Muscle of leg (tissue), 11 donors: ENCODE results near the gene OR9G4. TPM values are rescaled to one million over a fixed set of nuclear protein-coding genes. Genes with fewer than 3 reads are reported as not detected.

ENCODE experiments used
- DNase-seq: peaks from one replicate; pipeline ENCODE4 v3.0.0; 2013
- H3K27ac ChIP-seq: one replicate; pipeline ENCODE4 v1.5.1; 2013; ENCODE audit warnings: mild to moderate bottlenecking, low read length, control low read depth
- H3K27me3 ChIP-seq: one replicate; pipeline ENCODE4 v1.6.1; 2013; ENCODE audit warnings: low read length; ENCODE audit not compliant: control insufficient read depth, insufficient read depth
- H3K36me3 ChIP-seq: one replicate; pipeline ENCODE4 v1.6.1; 2013; ENCODE audit warnings: low read length; ENCODE audit not compliant: control insufficient read depth, insufficient read depth
- H3K4me1 ChIP-seq: one replicate; pipeline ENCODE4 v1.6.1; 2013; ENCODE audit warnings: low read length; ENCODE audit not compliant: control insufficient read depth, insufficient read depth
- H3K4me3 ChIP-seq: one replicate; pipeline ENCODE4 v1.5.1; 2013; ENCODE audit warnings: low read length, control low read depth
- H3K9me3 ChIP-seq: replicated peaks from 2 replicates; pipeline ENCODE4 v1.6.1; 2013; ENCODE audit warnings: low read depth, low read length; ENCODE audit not compliant: control insufficient read depth
- WGBS: methylation state at CpG from one replicate; pipeline ENCODE4 v1.1.5; 2013; ENCODE audit warnings: missing lambda C conversion rate; ENCODE audit not compliant: insufficient coverage; 5-methylcytosine and 5-hydroxymethylcytosine counted together
- polyA plus RNA-seq, 8 donors: library from polyadenylated mRNA; unstranded; fragments of 120-200 nt; gene quantifications; one replicate each; pipeline versions ENCODE4 v1.2.1 to v1.2.3, GENCODE V29; 2013; ENCODE audit warnings: inconsistent platforms in 1 of 8, low replicate concordance in 1 of 8; ENCODE audit not compliant: insufficient read length in 8 of 8, insufficient read depth in 1 of 8
- total RNA-seq: library from RNA; stranded (reverse); fragments of 120-200 nt; gene quantifications from one replicate; pipeline ENCODE4 v1.2.4, GENCODE V29; 2013

OR9G4 gene
- total and polyA plus RNA-seq, 9 donors, result not detected

DNA sequence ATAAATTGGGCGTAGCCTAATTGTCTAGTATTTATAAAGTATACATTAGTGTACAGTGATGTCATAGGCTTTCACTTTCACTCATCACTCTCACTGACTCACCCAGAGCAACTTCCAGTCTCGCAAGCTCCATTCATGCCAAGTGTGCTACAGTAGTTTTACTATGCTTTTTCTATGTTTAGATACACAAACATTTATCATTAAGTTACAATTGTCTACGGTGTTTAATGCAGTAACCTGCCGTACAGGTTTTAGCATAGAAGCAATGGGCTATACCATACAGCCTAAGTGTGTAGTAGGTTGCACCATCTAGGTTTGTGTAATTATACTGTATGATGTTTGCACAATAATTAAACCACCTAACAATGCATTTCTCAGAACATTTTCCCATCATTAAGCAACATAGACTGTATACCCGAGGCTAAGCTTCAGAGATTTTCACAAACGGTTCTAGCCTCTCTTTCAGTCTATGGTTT is 32.1 kb downstream of the OR9G4 start:
- Histone ChIP-seq H3K27ac (no peak overlapping the region), H3K27me3 (no peaks in the 10 kb centered on the region), H3K36me3 (no peaks in the 10 kb centered on the region), H3K9me3 (peaks cover 8% of the 10 kb centered on the region), H3K4me3 (no peak overlapping the region), H3K4me1 (no peaks in the 10 kb centered on the region)
- DNase-seq, result no peak
- WGBS, result no CpG with 5 or more reads among the region's 6 CpGs

DNA sequence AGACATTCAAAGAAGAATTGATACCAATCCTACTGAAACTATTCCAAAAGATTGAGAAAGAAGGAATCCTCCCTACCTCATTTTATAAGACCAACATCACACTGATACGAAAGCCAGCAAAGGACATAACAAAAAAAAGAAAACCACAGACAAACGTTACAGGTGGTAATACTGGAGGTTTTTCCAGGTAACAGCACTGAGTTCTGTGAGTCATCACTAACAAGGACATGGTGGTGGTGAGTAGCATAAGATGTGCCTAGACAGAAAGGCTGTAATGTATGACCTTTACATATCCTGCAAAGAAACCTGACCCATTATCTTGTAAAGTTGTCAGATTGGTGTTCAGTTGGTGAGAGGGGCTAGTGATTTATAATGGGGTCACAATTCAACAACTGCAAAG is 34.3 kb downstream of the OR9G4 start:
- no peaks in the 10 kb centered on the region for H3K4me1 ChIP-seq
- no peak for DNase-seq
- WGBS, result no CpG with 5 or more reads among the region's 2 CpGs
- H3K9me3 ChIP-seq, result peaks cover 4% of the 10 kb centered on the region
- H3K4me3 ChIP-seq, result no peak overlapping the region
- no peaks in the 10 kb centered on the region for H3K27me3 ChIP-seq
- no peaks in the 10 kb centered on the region for H3K36me3 ChIP-seq
- H3K27ac ChIP-seq, result no peak overlapping the region

DNA sequence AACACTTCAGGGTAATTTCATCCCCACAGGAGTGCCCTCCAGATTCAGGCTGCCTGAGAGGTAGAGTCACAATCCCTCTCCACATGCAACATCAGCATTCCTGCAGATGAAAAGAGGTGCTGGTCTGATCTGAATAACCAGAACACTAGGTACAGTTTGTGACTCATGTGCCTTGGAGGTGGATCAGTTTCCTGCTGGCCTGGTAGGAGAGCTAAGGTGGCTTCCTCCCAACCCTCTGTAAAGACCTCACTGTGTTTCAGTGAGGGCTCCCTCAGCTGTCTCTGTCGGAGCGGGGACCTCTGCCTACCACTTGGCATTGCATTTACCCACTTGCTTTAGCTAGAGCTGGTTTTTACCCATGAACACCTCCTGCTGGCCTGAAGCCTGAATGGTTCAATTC is 42.0 kb downstream of the OR9G4 start:
- no CpG with 5 or more reads among the region's 2 CpGs for WGBS
- H3K36me3 ChIP-seq, result no peaks in the 10 kb centered on the region
- no peak overlapping the region for H3K27ac ChIP-seq
- no peaks in the 10 kb centered on the region for H3K4me1 ChIP-seq
- peaks cover 2% of the 10 kb centered on the region for H3K9me3 ChIP-seq
- DNase-seq, result no peak
- no peak overlapping the region for H3K4me3 ChIP-seq
- H3K27me3 ChIP-seq, result no peaks in the 10 kb centered on the region

- Histone ChIP-seq H3K27me3 (no peaks in the 10 kb centered on the region), H3K9me3 (peaks cover 2% of the 10 kb centered on the region), H3K36me3 (no peaks in the 10 kb centered on the region), H3K27ac (no peak overlapping the region), H3K4me3 (no peak overlapping the region), H3K4me1 (no peaks in the 10 kb centered on the region)
- no peak for DNase-seq
- no CpG with 5 or more reads among the region's 1 CpG for WGBS
These were observed 42.6 kb downstream of the OR9G4 start for GRCh38 chr11:56705784-56706396.

DNA sequence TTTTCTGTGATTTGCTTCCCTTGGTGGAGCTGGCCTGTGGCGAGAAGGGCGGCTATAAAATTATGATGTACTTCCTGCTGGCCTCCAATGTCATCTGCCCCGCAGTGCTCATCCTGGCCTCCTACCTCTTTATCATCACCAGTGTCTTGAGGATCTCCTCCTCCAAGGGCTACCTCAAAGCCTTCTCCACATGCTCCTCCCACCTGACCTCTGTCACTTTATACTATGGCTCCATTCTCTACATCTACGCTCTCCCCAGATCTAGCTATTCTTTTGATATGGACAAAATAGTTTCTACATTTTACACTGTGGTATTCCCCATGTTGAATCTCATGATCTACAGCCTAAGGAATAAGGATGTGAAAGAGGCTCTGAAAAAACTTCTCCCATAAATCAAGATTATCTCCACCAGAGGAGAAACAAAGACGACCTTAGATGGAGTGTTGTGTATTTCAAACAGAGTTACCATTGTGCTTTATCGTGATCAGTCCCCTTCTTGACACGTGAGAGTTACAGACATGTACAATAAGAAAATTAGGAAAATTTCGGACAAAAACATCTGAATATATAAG is 47.5 kb downstream of the OR9G4 start:
- H3K27ac ChIP-seq, result no peak overlapping the region
- peaks cover 2% of the 10 kb centered on the region for H3K9me3 ChIP-seq
- no peaks in the 10 kb centered on the region for H3K27me3 ChIP-seq
- H3K4me3 ChIP-seq, result no peak overlapping the region
- no peaks in the 10 kb centered on the region for H3K4me1 ChIP-seq
- 93% methylated on average over 3 of the region's 8 CpGs for WGBS
- DNase-seq, result no peak
- no peaks in the 10 kb centered on the region for H3K36me3 ChIP-seq

GRCh38 chr11:56700242-56700913 is 48.1 kb downstream of the OR9G4 start:
- DNase-seq, result no peak
- Histone ChIP-seq H3K27ac (no peak overlapping the region), H3K9me3 (peaks cover 2% of the 10 kb centered on the region), H3K36me3 (no peaks in the 10 kb centered on the region), H3K27me3 (no peaks in the 10 kb centered on the region), H3K4me1 (no peaks in the 10 kb centered on the region), H3K4me3 (no peak overlapping the region)
- WGBS, result 47% methylated on average over 7 of the region's 10 CpGs

- 56% methylated on average over 1 of the region's 1 CpG for WGBS
- Histone ChIP-seq H3K27ac (no peak within 1 kb of the TSS), H3K9me3 (no peaks in the 10 kb centered on the region), H3K27me3 (no peaks in the 10 kb centered on the region), H3K4me1 (no peaks in the 10 kb centered on the region), H3K36me3 (no peaks in the 10 kb centered on the region), H3K4me3 (no peak within 1 kb of the TSS)
- DNase-seq, result no peak
These were observed 49.7 kb downstream of the OR9G4 start, which contains the start of gene OR9G1 for GRCh38 chr11:56698795-56699194. Gene OR9G1 (plus strand): TSS chr11:56699095. CDS start chr11:56700388, 1,293 bp downstream.

- no peaks in the 10 kb centered on the region for H3K36me3 ChIP-seq
- no peak overlapping the region for H3K27ac ChIP-seq
- H3K4me1 ChIP-seq, result no peaks in the 10 kb centered on the region
- WGBS, result no CpG with 5 or more reads among the region's 2 CpGs
- H3K9me3 ChIP-seq, result no peaks in the 10 kb centered on the region
- DNase-seq, result no peak
- H3K4me3 ChIP-seq, result no peak overlapping the region
- no peaks in the 10 kb centered on the region for H3K27me3 ChIP-seq
These were observed 55.1 kb downstream of the OR9G4 start for GRCh38 chr11:56693428-56693827.
